ENCODE measurements around the gene HPS4.

The HPS4 gene

GRCh38 chr22:26494506-26494905 lies 10.9 kb upstream of the HPS4 start:
- DNase-seq, result no peak

- no peak for DNase-seq
Observed at GRCh38 chr22:26492220-26492619, 8.6 kb upstream of the HPS4 start.

- DNase-seq, result no peak
Observed at GRCh38 chr22:26489447-26490036, 6.0 kb upstream of the HPS4 start.

- DNase-seq, result no peak
Observed at GRCh38 chr22:26487996-26488395, 4.4 kb upstream of the HPS4 start.

- DNase-seq, result no peak
Observed at GRCh38 chr22:26486394-26486793, 2.8 kb upstream of the HPS4 start.

- DNase-seq, result no peak
Observed at GRCh38 chr22:26485806-26486390, 2.3 kb upstream of the HPS4 start.

GRCh38 chr22:26485013-26485412 lies 1.4 kb upstream of the HPS4 start:
- no peak for DNase-seq

- DNase-seq, result no peak
Observed at GRCh38 chr22:26484360-26484706, 750 bp upstream of the HPS4 start.

GRCh38 chr22:26483043-26483438 lies 542 bp downstream of the HPS4 start:
- DNase-seq, result no peak

- DNase-seq, result no peak
Observed at GRCh38 chr22:26482161-26482560, 1.4 kb downstream of the HPS4 start.

- no peak for DNase-seq
Observed at GRCh38 chr22:26481694-26482093, 1.9 kb downstream of the HPS4 start.

GRCh38 chr22:26481112-26481693 lies 2.4 kb downstream of the HPS4 start:
- no peak for DNase-seq

GRCh38 chr22:26480611-26480932 lies 3.0 kb downstream of the HPS4 start:
- DNase-seq, result no peak

GRCh38 chr22:26479792-26480610 lies 3.6 kb downstream of the HPS4 start:
- DNase-seq, result no peak

GRCh38 chr22:26479043-26479791 lies 4.4 kb downstream of the HPS4 start:
- no peak for DNase-seq

GRCh38 chr22:26477341-26477731 lies 6.2 kb downstream of the HPS4 start:
- no peak for DNase-seq

GRCh38 chr22:26476705-26477340 lies 6.8 kb downstream of the HPS4 start:
- DNase-seq, result no peak

- no peak for DNase-seq
Observed at GRCh38 chr22:26474682-26475081, 8.9 kb downstream of the HPS4 start.

- DNase-seq, result no peak
Observed at GRCh38 chr22:26471522-26471921, 12.1 kb downstream of the HPS4 start.

- DNase-seq, result no peak
Observed at GRCh38 chr22:26470807-26471206, 12.8 kb downstream of the HPS4 start.

- no peak for DNase-seq
Observed at GRCh38 chr22:26466196-26466595, 17.4 kb downstream of the HPS4 start.

GRCh38 chr22:26464312-26464711 lies 19.3 kb downstream of the HPS4 start:
- no peak for DNase-seq

- no peak for DNase-seq
Observed at GRCh38 chr22:26463688-26464087, 19.9 kb downstream of the HPS4 start.

All from activated CD4-positive, alpha-beta T cell treated with anti-CD3 and anti-CD28 coated beads for 1 hour (primary cell).